Measurements from ENCODE around the gene ZNF143.

The ZNF143 gene

DNA sequence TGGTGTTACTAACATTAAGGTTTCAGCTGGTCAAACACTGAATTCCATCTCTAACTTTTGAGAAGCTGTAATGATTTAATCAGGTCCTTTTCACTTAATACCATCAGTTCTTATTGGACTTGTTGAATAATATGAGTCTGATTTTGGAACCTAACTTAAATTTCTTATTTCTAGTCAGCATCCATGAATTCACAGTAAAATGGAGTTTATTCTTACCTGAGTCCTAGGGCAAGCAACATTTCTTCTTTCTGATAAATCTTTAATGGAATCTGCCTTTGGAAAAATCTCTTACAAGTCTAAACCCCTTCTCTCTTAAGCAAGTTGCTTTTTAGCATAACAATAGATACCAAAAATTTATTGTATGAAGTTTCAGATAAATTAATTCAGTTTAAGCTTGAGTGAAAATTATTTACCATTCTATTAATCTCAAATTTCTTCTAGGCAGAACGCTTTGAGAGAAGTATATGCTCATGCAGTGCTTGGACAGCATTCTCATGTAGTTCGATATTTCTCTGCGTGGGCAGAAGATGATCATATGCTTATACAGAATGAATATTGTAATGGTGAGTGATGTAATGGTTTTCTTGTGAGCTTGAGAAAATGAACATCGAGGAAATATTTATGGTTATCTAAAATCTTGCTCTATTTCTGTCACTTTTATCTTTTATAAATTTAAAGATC, 116.0 kb downstream of the ZNF143 start:
- DNase-seq, result no peak

DNA sequence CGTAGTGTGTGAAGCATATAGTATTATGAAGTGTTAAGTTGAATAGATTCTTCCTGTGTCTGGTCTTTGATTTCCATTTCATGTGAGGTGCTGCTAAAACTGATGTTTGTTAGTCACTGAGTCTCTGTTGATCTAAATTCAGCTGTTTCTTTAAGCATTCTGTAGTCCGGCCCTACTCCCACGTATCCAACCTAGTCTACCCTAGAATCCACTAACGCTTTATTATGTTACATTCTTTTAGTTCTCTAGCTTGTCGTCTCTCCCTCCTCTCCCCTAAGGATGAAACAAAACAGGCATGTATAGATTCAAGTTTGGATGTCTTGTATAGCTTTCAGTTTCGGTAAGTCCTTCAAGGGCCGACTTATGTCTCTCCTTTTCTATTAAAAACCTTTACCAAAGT, 116.7 kb downstream of the ZNF143 start:
- DNase-seq, result no peak
